ENCODE results near the gene TOX3. TPM values are rescaled to one million over a fixed set of nuclear protein-coding genes. Genes with fewer than 3 reads are reported as not detected.
A peak's percentile ranks its signal among the peaks of the same experiment; 100 is the strongest.

The TOX3 gene
- not detected in 3 replicates for total RNA-seq
- long read RNA-seq: 0 reads

DNA sequence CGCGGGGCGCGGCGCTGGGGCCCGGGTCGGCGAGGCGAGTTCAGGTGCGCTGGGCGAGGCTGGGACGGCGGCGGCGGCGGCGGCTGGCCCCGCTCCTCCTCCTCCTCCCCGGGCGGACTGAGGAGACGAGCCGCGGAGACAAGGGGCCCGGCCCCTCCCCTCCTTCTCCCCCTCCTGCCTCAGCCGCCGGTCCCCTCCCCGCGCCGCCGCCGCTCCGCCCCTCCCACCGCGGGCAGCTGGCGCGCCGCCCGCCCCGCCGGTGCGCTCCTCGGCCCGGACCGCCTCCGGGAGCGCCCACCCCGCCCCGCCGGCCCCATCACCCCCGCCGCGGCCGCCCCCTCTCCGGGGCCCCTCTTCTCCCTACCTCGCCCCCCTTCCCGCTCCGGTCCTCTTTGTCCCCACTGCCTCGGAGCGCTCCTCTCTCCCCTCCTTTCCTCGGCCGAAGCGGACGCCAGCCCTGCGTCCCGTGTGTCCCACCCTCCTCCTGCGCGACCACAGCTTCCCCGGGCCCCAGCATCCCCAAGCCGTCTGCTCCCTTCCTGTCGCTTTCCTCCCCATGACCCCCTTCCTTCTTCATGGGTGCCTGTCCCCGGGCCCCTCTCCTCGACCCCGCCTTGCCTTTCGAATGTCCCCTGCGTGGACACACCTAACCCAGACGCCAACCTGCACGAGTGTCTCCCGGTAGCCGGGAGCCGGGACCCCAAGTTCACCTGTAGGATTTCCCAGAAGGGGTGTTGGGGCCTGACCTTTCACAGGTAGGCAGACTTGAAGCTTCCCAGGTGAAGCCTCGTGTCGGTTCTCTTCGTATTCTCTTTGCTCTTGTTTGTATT, at the start of gene TOX3:
TSS of gene TOX3 (minus strand) at position 140 of the 830 bp plus-strand sequence. CDS start 420 bp downstream, outside the sequence.
- Mint-ChIP-seq H3K27ac (ENCODE audit: unreplicated experiment) (no peak within 1 kb of the TSS), H3K36me3 (ENCODE audit: low read depth) (no peaks in the 10 kb centered on the region), H3K9me3 (ENCODE audit: low read depth) (no peaks in the 10 kb centered on the region), H3K4me3 (ENCODE audit: unreplicated experiment) (peak within 1 kb of the TSS; percentile 65), H3K4me1 (ENCODE audit: low read depth) (peaks cover 19% of the 10 kb centered on the region), H3K27me3 (ENCODE audit: low read depth) (peaks cover 66% of the 10 kb centered on the region)
- TF ChIP-seq, protein P1, sequence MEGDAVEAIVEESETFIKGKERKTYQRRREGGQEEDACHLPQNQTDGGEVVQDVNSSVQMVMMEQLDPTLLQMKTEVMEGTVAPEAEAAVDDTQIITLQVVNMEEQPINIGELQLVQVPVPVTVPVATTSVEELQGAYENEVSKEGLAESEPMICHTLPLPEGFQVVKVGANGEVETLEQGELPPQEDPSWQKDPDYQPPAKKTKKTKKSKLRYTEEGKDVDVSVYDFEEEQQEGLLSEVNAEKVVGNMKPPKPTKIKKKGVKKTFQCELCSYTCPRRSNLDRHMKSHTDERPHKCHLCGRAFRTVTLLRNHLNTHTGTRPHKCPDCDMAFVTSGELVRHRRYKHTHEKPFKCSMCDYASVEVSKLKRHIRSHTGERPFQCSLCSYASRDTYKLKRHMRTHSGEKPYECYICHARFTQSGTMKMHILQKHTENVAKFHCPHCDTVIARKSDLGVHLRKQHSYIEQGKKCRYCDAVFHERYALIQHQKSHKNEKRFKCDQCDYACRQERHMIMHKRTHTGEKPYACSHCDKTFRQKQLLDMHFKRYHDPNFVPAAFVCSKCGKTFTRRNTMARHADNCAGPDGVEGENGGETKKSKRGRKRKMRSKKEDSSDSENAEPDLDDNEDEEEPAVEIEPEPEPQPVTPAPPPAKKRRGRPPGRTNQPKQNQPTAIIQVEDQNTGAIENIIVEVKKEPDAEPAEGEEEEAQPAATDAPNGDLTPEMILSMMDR (IDR thresholded peaks at IDR 0.05): no peak
- DNase-seq (ENCODE audit: low spot score): no peak

DNA sequence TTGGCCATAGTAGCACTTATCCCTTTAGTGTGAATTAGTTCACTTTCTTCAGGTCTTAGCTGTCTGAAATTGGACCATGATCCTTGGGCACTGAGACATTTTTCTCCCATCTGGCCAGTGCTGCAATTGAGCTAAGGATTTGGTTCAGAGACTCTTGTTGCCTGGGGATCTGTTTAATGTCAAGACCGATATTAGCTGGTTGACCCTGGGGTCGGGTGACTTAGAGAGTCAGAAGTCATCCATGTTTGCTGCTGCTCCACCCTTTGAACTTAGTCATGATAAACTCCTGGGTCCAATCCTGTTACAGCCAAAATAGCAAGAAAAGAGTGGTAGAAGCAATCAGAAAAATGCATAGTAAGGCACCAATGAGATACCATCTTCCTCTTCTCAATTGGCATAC, 45.8 kb upstream of the TOX3 start:
- Mint-ChIP-seq H3K36me3 (ENCODE audit: low read depth) (no peaks in the 10 kb centered on the region), H3K4me3 (ENCODE audit: unreplicated experiment) (no peak overlapping the region), H3K4me1 (ENCODE audit: low read depth) (no peaks in the 10 kb centered on the region), H3K27me3 (ENCODE audit: low read depth) (peaks cover 5% of the 10 kb centered on the region), H3K27ac (ENCODE audit: unreplicated experiment) (no peak overlapping the region), H3K9me3 (ENCODE audit: low read depth) (no peaks in the 10 kb centered on the region)
- TF ChIP-seq, protein P1 (IDR thresholded peaks at IDR 0.05): no peak
- no peak for DNase-seq (ENCODE audit: low spot score)

DNA sequence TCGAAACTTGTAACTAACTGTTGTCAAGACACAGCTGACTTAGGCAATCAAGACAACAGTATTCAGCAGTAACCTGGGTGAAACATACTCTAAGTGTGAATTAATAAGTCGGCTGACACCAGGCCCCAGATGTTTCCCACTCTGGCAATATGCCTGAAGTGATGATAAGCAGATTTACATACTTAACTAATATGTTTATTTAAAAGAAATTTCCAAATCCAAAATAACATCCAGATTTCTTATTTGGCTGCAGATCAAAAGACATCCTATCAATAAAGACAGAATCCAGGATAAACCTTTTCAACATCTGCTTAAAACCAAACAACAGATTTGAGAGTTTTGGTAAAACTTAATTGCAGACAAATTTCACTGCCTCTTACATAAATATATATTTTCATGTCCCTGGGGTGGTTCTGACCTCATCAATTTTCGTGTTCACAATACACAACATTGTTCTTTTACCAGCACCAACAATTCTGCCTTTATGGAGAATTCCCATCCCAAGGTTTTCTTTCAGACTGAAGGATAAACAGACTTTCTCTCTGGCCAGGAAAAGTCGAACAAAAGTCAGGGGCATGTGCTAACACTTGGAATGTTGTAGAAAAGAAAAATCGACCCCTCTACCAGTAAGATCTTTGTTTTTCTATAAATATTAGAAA, 45.1 kb upstream of the TOX3 start:
- H3K27ac Mint-ChIP-seq (ENCODE audit: unreplicated experiment): no peak overlapping the region
- peaks cover 7% of the 10 kb centered on the region for H3K27me3 Mint-ChIP-seq (ENCODE audit: low read depth)
- no peaks in the 10 kb centered on the region for H3K4me1 Mint-ChIP-seq (ENCODE audit: low read depth)
- H3K9me3 Mint-ChIP-seq (ENCODE audit: low read depth): no peaks in the 10 kb centered on the region
- TF ChIP-seq, protein P1 (IDR thresholded peaks at IDR 0.05): no peak
- H3K36me3 Mint-ChIP-seq (ENCODE audit: low read depth): no peaks in the 10 kb centered on the region
- no peak for DNase-seq (ENCODE audit: low spot score)
- no peak overlapping the region for H3K4me3 Mint-ChIP-seq (ENCODE audit: unreplicated experiment)

DNA sequence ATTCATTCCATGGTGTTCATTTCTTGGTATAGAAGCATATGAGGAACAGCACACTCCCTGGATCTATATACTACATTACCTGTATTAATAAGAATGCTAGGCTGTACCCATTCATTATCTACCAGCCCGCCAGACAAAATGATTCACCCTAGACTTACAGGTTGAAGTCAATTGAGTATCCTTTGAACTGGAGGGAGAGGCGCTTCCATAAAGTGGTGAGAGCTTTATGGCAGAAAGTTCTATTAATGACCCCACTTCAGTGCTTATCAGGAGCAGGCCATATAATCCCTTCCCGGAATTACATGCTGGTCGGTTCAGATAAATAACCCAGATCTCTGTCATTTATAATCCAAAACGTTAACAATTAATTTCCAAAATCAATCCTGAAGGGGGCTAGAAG, 44.5 kb upstream of the TOX3 start:
- H3K4me3 Mint-ChIP-seq (ENCODE audit: unreplicated experiment): no peak overlapping the region
- no peak for DNase-seq (ENCODE audit: low spot score)
- H3K4me1 Mint-ChIP-seq (ENCODE audit: low read depth): no peaks in the 10 kb centered on the region
- H3K27ac Mint-ChIP-seq (ENCODE audit: unreplicated experiment): no peak overlapping the region
- H3K27me3 Mint-ChIP-seq (ENCODE audit: low read depth): peaks cover 7% of the 10 kb centered on the region
- TF ChIP-seq, protein P1 (IDR thresholded peaks at IDR 0.05): no peak
- H3K36me3 Mint-ChIP-seq (ENCODE audit: low read depth): no peaks in the 10 kb centered on the region
- no peaks in the 10 kb centered on the region for H3K9me3 Mint-ChIP-seq (ENCODE audit: low read depth)

DNA sequence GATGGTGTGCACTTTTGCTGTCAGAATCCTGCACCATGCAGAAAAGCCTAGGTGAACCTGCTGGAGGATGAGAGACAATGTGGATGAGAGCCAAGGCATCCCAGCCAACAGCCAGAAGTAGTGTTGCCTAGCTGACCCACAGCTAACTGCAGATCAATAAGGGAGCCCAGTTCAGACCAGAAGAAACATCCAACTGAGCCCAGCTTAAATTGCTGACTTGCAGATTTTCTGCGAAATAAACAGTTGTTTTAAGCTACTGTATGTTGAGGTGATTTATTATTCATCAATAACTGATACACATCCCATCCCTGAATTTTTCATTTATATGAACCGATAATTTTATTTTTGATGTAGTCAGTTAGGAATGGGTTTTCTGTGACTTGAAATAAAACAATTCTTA, 39.2 kb upstream of the TOX3 start:
- no peaks in the 10 kb centered on the region for H3K36me3 Mint-ChIP-seq (ENCODE audit: low read depth)
- H3K9me3 Mint-ChIP-seq (ENCODE audit: low read depth): no peaks in the 10 kb centered on the region
- no peak overlapping the region for H3K4me3 Mint-ChIP-seq (ENCODE audit: unreplicated experiment)
- peaks cover 2% of the 10 kb centered on the region for H3K27me3 Mint-ChIP-seq (ENCODE audit: low read depth)
- no peaks in the 10 kb centered on the region for H3K4me1 Mint-ChIP-seq (ENCODE audit: low read depth)
- DNase-seq (ENCODE audit: low spot score): no peak
- H3K27ac Mint-ChIP-seq (ENCODE audit: unreplicated experiment): no peak overlapping the region
- TF ChIP-seq, protein P1 (IDR thresholded peaks at IDR 0.05): no peak

Data from chondrocyte (in vitro differentiated cells).